DND-41 (cell line): ENCODE measurements around the gene SULT2B1.

Experiments
- ATAC-seq: fragments of 200-7000 bp; cut with Tn5 transposase; 3 replicates; pipeline ENCODE4 v1.9.1; 2021; ENCODE audit warnings: low read depth; ENCODE audit not compliant: insufficient read depth
- DNase-seq: peaks from one replicate; pipeline ENCODE4 v3.0.0-alpha.2; 2020
- H2AFZ ChIP-seq: 2 replicates; pipeline ENCODE4 v1.6.0; 2012; ENCODE audit warnings: low read depth, low read length
- H3K27ac ChIP-seq: 2 replicates; pipeline ENCODE4 v1.5.1; 2012; ENCODE audit warnings: low read length, inconsistent platforms
- H3K27me3 ChIP-seq: fragments of 200-600 bp; sonication (generic); 2 replicates; pipeline ENCODE4 v1.6.0; 2012; ENCODE audit warnings: low read length, mild to moderate bottlenecking, inconsistent platforms; ENCODE audit not compliant: insufficient read depth, poor library complexity
- H3K36me3 ChIP-seq: 2 replicates; pipeline ENCODE4 v1.5.1; 2012; ENCODE audit warnings: low read length, inconsistent platforms; ENCODE audit not compliant: insufficient read depth
- H3K4me1 ChIP-seq: 2 replicates; pipeline ENCODE4 v1.5.1; 2012; ENCODE audit warnings: mild to moderate bottlenecking, low read length; ENCODE audit not compliant: insufficient read depth
- H3K4me2 ChIP-seq: 2 replicates; pipeline ENCODE4 v1.6.0; 2012; ENCODE audit warnings: mild to moderate bottlenecking, moderate library complexity, low read length, inconsistent platforms; ENCODE audit not compliant: insufficient read depth
- H3K4me3 ChIP-seq, 2 experiments: fragments of 200-600 bp in 1 of 2; shearing (Covaris generic) in 1 of 2; 2 replicates each; pipeline ENCODE4 v1.5.1; 2012 to 2016; ENCODE audit warnings: inconsistent platforms in 2 of 2, low read length in 2 of 2, mild to moderate bottlenecking in 2 of 2, low read depth in 1 of 2, moderate library complexity in 1 of 2
- H3K79me2 ChIP-seq: 2 replicates; pipeline ENCODE4 v1.6.0; 2012; ENCODE audit warnings: low read length, inconsistent platforms; ENCODE audit not compliant: insufficient read depth
- H3K9ac ChIP-seq: 2 replicates; pipeline ENCODE4 v1.6.0; 2012; ENCODE audit warnings: low read depth, mild to moderate bottlenecking, inconsistent platforms, low read length, moderate library complexity
- H3K9me3 ChIP-seq: 2 replicates; pipeline ENCODE4 v1.5.1; 2012; ENCODE audit warnings: low read length, moderate library complexity, mild to moderate bottlenecking, inconsistent platforms; ENCODE audit not compliant: insufficient read depth, severe bottlenecking
- H4K20me1 ChIP-seq: 2 replicates; pipeline ENCODE4 v1.6.0; 2012; ENCODE audit warnings: low read length; ENCODE audit not compliant: insufficient read depth
- EZH2 ChIP-seq: IDR thresholded peaks from 3 replicates; pipeline ENCODE4 v1.6.1; 2012; ENCODE audit warnings: borderline replicate concordance, low read depth, mild to moderate bottlenecking, moderate library complexity, low read length, inconsistent platforms; ENCODE audit not compliant: severe bottlenecking
- TF ChIP-seq, protein P1 (sequence below): IDR thresholded peaks from 2 replicates; pipeline ENCODE4 v1.5.1; 2012; ENCODE audit warnings: borderline replicate concordance, low read length, moderate library complexity, mild to moderate bottlenecking; ENCODE audit not compliant: poor library complexity, severe bottlenecking; ENCODE audit errors: extremely low read depth

Gene SULT2B1

DNA sequence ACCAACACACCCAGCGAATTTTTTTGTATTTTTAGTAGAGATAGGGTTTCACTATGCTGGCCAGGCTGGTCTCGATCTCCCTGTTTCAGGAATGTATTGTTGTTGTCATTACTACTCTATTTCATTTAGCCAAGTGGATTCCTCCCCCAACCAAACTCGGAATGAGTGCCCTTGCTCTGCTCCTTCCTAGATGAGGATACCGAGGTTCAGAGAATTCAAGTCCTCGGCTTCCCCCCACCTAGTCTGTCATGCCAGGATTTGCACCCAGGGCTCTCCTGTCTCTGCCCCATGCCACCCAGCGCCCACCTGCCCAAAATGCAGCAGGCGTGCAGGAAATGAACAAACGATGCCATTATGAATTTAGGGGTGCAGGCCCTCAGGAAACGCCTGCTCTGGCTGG lies 51.0 kb downstream of the SULT2B1 start:
- Histone ChIP-seq H3K36me3 (no peaks in the 10 kb centered on the region), H3K9me3 (no peaks in the 10 kb centered on the region), H3K27me3 (no peaks in the 10 kb centered on the region), H2AFZ (no peak overlapping the region), H4K20me1 (no peaks in the 10 kb centered on the region), H3K4me2 (no peak overlapping the region), H3K79me2 (no peaks in the 10 kb centered on the region), H3K27ac (no peak overlapping the region), H3K4me3 (no peak overlapping the region), H3K4me1 (no peaks in the 10 kb centered on the region), H3K9ac (no peak overlapping the region)
- DNase-seq, result no peak
- no peak for ATAC-seq
- no peak for TF ChIP-seq EZH2
- TF ChIP-seq, protein P1, sequence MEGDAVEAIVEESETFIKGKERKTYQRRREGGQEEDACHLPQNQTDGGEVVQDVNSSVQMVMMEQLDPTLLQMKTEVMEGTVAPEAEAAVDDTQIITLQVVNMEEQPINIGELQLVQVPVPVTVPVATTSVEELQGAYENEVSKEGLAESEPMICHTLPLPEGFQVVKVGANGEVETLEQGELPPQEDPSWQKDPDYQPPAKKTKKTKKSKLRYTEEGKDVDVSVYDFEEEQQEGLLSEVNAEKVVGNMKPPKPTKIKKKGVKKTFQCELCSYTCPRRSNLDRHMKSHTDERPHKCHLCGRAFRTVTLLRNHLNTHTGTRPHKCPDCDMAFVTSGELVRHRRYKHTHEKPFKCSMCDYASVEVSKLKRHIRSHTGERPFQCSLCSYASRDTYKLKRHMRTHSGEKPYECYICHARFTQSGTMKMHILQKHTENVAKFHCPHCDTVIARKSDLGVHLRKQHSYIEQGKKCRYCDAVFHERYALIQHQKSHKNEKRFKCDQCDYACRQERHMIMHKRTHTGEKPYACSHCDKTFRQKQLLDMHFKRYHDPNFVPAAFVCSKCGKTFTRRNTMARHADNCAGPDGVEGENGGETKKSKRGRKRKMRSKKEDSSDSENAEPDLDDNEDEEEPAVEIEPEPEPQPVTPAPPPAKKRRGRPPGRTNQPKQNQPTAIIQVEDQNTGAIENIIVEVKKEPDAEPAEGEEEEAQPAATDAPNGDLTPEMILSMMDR, result no peak

DNA sequence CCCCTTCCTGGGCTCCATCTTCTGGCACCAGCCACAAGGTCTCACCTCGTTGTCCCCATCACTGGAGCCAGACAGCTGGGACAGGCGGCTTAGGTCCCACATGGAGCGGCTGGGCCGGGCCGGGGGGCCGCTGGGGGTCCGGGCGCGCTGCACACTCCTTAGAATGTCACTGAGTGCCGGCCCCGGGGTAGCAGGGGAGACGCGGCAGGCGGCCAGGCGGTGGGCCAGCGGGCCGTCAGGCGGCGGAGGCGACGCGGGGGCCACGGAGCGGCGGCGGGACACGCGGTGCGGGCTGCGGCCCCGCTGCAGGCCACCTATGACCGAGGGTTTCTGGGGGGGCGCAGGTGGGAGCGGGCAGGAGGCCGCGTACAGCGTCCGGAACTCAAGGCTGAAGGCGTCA lies 51.5 kb downstream of the SULT2B1 start:
- Histone ChIP-seq H3K36me3 (no peaks in the 10 kb centered on the region), H3K27ac (no peak overlapping the region), H3K4me2 (no peak overlapping the region), H2AFZ (no peak overlapping the region), H4K20me1 (no peaks in the 10 kb centered on the region), H3K79me2 (no peaks in the 10 kb centered on the region), H3K4me1 (no peaks in the 10 kb centered on the region), H3K9me3 (no peaks in the 10 kb centered on the region), H3K4me3 (no peak overlapping the region), H3K9ac (no peak overlapping the region), H3K27me3 (no peaks in the 10 kb centered on the region)
- TF ChIP-seq, protein P1, result no peak
- no peak for TF ChIP-seq EZH2
- DNase-seq (no peak), ATAC-seq (no peak)

DNA sequence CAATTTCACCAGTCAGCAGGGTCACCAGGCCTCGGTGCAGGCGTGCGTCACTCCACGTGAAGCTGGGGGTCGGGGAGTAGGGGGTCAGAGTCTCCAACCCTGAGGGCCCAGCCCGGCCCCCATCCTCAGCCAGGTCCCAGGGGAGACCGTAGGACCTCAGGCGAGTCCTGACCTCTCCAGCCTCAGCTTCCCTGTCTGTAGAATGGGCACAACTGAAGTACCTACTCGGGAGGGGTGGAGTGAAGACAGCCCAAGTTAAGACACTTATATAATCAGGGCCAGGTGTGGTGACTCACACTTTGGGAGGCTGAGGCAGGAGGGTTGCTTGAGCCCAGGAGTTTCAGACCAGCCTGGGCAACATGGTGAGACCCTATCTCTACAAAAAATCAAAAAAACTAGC lies 51.9 kb downstream of the SULT2B1 start:
- H3K4me1 ChIP-seq, result no peaks in the 10 kb centered on the region
- no peaks in the 10 kb centered on the region for H3K9me3 ChIP-seq
- no peak overlapping the region for H3K9ac ChIP-seq
- no peak overlapping the region for H3K4me3 ChIP-seq
- H3K4me2 ChIP-seq, result no peak overlapping the region
- no peaks in the 10 kb centered on the region for H3K36me3 ChIP-seq
- H4K20me1 ChIP-seq, result no peaks in the 10 kb centered on the region
- no peak for TF ChIP-seq EZH2
- TF ChIP-seq, protein P1, result no peak
- ATAC-seq, result no peak
- H3K27me3 ChIP-seq, result no peaks in the 10 kb centered on the region
- H3K27ac ChIP-seq, result no peak overlapping the region
- DNase-seq, result no peak
- H3K79me2 ChIP-seq, result no peaks in the 10 kb centered on the region
- H2AFZ ChIP-seq, result no peak overlapping the region
